GM21528 (cell line): ENCODE results near the gene APBA3.

Source experiments
- ATAC-seq: cut with Tn5 transposase; IDR thresholded peaks from one replicate; pipeline ENCODE4 v1.9.1; 2021; ENCODE audit warnings: mild to moderate bottlenecking, moderate library complexity; ENCODE audit not compliant: unreplicated experiment, low FRiP score

The APBA3 gene

DNA sequence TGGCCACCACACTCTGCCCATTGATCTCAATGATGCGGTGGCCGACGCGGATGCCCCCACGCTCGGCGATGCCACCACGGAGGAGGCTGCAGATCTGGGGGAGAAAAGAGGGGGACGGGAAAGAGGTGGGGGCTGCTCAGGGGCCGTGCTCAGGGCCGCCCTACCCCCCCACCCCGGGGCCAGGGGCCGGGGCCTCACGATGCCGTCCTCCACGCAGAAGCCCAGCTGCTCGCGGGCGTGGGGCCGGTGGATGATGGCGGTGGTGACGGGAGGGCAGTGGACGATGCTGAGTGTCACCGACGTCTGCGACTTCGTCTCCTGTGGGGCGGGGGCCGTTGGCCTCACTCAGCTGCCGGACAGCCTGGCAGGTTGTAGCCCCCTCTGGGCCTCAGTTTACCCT is 10.3 kb downstream of the APBA3 start:
- no peak for ATAC-seq

GRCh38 chr19:3750211-3750610 is 11.3 kb downstream of the APBA3 start:
- ATAC-seq, result no peak

GRCh38 chr19:3748965-3749364 is 12.5 kb downstream of the APBA3 start:
- no peak for ATAC-seq

DNA sequence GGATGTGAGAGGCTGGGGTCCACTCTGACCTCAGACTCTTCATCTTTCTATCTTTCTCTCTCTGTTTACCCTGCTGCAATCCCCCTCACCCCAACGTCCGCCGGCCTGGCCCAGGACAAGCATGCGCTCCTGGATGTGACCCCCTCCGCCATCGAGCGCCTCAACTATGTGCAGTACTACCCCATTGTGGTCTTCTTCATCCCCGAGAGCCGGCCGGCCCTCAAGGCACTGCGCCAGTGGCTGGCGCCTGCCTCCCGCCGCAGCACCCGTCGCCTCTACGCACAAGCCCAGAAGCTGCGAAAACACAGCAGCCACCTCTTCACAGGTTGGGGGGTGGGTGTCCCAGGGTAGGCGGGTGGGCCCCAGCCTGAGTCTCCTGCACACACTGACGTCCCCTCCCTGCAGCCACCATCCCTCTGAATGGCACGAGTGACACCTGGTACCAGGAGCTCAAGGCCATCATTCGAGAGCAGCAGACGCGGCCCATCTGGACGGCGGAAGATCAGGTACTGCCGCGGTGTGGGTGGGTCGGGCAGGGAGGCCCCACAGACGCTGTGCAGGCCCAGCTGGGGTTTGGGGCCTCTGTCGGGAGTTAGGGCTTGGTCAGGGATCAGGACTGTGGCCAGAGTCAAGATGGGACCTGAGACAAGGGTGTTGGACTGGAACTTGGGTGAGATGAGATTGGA is 15.0 kb downstream of the APBA3 start:
- ATAC-seq, result no peak

- no peak for ATAC-seq
These were observed 16.0 kb downstream of the APBA3 start for GRCh38 chr19:3745363-3746045.

- ATAC-seq, result no peak
These were observed 18.0 kb downstream of the APBA3 start for GRCh38 chr19:3743486-3743885.

DNA sequence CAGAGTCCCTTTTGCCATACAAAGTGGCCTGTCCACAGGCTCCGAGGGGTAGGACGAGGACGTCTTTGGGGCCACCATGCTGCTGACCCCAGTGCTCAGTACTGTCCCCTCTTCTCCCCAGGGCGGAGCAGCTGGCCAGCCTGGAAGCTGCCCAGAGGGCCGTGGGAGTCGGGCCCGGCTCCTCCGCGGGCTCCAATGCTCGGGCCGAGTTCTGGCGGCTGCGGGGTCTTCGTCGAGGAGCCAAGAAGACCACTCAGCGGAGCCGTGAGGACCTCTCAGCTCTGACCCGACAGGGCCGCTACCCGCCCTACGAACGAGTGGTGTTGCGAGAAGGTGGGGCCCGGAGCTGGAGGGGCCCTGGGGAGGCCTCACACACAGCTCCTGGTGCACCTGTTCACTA is 21.1 kb downstream of the APBA3 start:
- no peak for ATAC-seq

DNA sequence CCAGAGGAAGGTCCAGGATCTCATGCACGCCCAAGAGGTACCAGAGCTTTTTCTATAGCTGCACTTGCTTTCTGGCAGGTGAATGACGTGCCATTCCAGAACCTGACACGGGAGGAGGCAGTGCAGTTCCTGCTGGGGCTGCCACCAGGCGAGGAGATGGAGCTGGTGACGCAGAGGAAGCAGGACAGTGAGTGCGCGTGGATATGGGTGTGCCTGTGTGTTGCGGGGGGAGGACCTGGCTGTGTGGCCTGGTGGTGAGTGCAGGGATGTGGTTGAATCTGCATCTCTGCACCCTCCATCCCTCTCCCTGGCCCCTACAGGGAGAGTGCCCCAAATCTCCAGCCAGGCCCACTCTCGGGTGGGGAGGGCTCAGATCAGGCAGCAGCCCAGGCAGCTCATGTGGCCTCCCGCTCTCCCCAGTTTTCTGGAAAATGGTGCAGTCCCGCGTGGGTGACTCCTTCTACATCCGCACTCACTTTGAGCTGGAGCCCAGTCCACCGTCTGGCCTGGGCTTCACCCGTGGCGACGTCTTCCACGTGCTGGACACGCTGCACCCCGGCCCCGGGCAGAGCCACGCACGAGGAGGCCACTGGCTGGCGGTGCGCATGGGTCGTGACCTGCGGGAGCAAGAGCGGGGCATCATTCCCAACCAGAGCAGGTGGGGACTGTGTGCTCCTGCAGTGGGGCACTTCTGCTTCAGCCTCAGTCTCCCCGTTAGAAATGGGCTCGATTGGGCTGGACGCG is 22.8 kb downstream of the APBA3 start:
- ATAC-seq, result no peak

- ATAC-seq, result no peak
These were observed 23.8 kb downstream of the APBA3 start for GRCh38 chr19:3737487-3738205.

GRCh38 chr19:3736106-3736724 is 25.3 kb downstream of the APBA3 start:
- ATAC-seq, result no peak

DNA sequence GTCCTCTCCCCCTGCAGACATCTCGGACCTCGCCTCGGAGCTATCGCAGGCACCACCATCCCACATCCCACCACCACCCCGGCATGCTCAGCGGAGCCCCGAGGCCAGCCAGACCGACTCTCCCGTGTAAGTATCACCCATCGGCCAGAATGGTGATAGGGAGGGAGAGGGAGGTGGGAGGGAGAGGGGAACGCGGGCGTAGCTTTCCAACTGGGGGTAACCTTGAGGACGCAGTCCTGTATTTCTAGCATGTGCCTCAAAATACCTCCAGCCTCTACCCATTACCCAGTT is 27.2 kb downstream of the APBA3 start:
- no peak for ATAC-seq

DNA sequence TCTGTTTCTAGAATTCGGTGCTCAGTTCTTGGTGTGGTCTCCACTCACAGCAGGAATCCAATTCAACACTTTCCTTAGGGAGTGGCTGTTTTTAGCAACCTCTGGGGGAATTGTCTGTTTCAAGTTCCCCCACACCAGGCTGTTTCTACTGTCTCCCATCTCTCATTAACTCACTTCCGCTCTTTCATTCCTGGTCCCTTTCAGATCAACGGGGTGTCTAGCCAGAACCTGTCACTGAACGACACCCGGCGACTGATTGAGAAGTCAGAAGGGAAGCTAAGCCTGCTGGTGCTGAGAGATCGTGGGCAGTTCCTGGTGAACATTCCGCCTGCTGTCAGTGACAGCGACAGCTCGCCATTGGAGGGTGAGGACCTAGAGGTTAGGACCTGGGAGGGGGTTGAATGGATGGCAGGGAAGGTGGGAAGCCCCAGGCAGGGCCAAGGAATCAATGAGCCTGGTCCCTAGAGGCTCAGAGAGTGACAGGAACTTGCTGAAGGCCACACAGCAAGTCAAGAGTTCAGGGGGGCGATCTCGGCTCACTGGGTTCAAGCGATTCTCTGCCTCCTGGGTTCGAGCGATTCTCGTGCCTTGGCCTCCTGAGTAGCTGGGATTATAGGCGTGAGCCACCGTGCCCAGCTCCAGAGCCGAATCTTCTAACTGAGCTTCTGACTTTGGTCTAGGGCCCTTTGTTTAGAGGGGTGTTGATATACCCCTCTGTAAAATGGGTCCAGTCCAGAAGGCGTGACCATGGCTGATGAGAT is 27.8 kb downstream of the APBA3 start:
- ATAC-seq, result no peak

GRCh38 chr19:3732108-3732507 is 29.4 kb downstream of the APBA3 start:
- ATAC-seq, result no peak

GRCh38 chr19:3730457-3730958 is 31.0 kb downstream of the APBA3 start:
- ATAC-seq, result no peak

GRCh38 chr19:3725640-3726310 is 35.7 kb downstream of the APBA3 start:
- ATAC-seq, result no peak

DNA sequence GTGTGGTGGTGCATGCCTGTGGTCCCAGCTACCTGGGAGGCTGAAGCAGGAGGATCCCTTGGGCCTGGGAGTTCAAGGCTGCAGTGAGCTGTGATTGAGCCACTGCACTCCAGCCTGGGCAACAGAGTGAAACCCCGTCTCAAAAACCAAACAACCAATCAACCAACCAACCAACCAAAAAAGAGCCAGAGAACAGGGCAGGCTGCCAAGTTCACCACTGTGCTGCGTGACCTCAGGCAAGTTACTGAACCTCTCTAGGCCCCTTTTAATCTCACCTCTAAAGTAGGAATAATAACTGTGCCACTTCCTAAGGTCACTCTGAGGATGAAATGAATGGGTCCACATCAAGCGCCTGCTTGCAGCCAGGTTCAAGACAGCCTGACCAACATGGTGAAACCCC is 36.4 kb downstream of the APBA3 start:
- ATAC-seq, result no peak

GRCh38 chr19:3723883-3724282 is 37.6 kb downstream of the APBA3 start:
- no peak for ATAC-seq

- no peak for ATAC-seq
These were observed 38.4 kb downstream of the APBA3 start for GRCh38 chr19:3723110-3723488.

GRCh38 chr19:3722443-3723109 is 38.9 kb downstream of the APBA3 start:
- no peak for ATAC-seq
